Mammary epithelial cell (primary cell): ENCODE data around the gene PROM1.

ENCODE experiments used
- CTCF ChIP-seq, 2 donors: IDR thresholded peaks in 1 of 2; conservative IDR thresholded peaks in 1 of 2; 2 replicates each; pipeline ENCODE4 v1.5.1; 2011 to 2012; ENCODE audit warnings: inconsistent platforms in 2 of 2, low read length in 2 of 2, mild to moderate bottlenecking in 2 of 2, control low read depth in 1 of 2, low read depth in 1 of 2; ENCODE audit not compliant: insufficient read depth in 1 of 2; ENCODE audit errors: extremely low read depth in 1 of 2
- EZH2 ChIP-seq: IDR thresholded peaks from 2 replicates; pipeline ENCODE4 v1.6.1; 2012; ENCODE audit warnings: low read length, inconsistent platforms, borderline replicate concordance

GRCh38 chr4:16032396-16032770, 51.4 kb downstream of the PROM1 start:
- TF ChIP-seq CTCF (conservative IDR thresholded peaks at IDR 0.05 in 1 of 2, IDR thresholded peaks at IDR 0.05 in 1 of 2; ENCODE audit: extremely low read depth in 1 of 2, insufficient read depth in 1 of 2, low read depth in 1 of 2, low read length in 2 of 2) (no peak), EZH2 (no peak)
